ENCODE measurements around the gene MCFD2. TPM values are rescaled to one million over a fixed set of nuclear protein-coding genes. Genes with fewer than 3 reads are reported as not detected.
A peak's percentile ranks its signal among the peaks of the same experiment; 100 is the strongest.

The MCFD2 gene
- polyA plus RNA-seq (77.7 to 132 TPM (median 79.3 TPM) in 3 replicates), polyA minus RNA-seq (67.9 to 134 TPM (median 90.8 TPM) in 3 replicates)
- polyA plus RNA-seq (2011; ENCODE audit: low read depth) = 37.1 TPM
- polyA plus RNA-seq (2011; cell fraction: cytosol; rRNA removed) = 47.2 and 86.9 TPM in 2 replicates
- polyA plus RNA-seq (2011; cell fraction: nucleus; rRNA removed) = 66.7 and 79.6 TPM in 2 replicates
- polyA plus RNA-seq (2012; ENCODE audit: low replicate concordance) = 32.9 and 72.5 TPM in 2 replicates
- 61.0 TPM for polyA minus RNA-seq (2011; cell fraction: cytosol; rRNA and poly(A)+ RNA removed)
- polyA minus RNA-seq (2011; cell fraction: nucleus; rRNA and poly(A)+ RNA removed) = 59.9 and 90.0 TPM in 2 replicates

- no peak for TF ChIP-seq CTCF (optimal IDR thresholded peaks at IDR 0.05 in 1 of 3, IDR thresholded peaks at IDR 0.05 in 1 of 3, conservative IDR thresholded peaks at IDR 0.05 in 1 of 3; ENCODE audit: extremely low read depth in 1 of 3, insufficient read depth in 2 of 3, low read length in 3 of 3)
- no peak for TF ChIP-seq EZH2 (IDR thresholded peaks at IDR 0.05; ENCODE audit: low read length)
- Histone ChIP-seq H3K27ac (ENCODE audit: control insufficient read depth, insufficient read depth, low read length) (peak within 1 kb of the TSS; percentile 88), H2AFZ (ENCODE audit: control insufficient read depth, low read length) (peak within 1 kb of the TSS; percentile 97), H3K27me3 (ENCODE audit: control insufficient read depth, extremely low read depth, insufficient read depth, low read length) (no peaks in the 10 kb centered on the region), H3K9me1 (ENCODE audit: control insufficient read depth, extremely low read depth, insufficient read depth, low read length) (peaks cover 6% of the 10 kb centered on the region), H3K4me2 (ENCODE audit: control insufficient read depth, extremely low read depth, insufficient read depth, low read depth, low read length) (peak within 1 kb of the TSS; percentile 97), H3K9me3 (ENCODE audit: control insufficient read depth, low read depth, low read length) (no peaks in the 10 kb centered on the region), H4K20me1 (ENCODE audit: control insufficient read depth, extremely low read depth, insufficient read depth, low read length) (peaks cover 6% of the 10 kb centered on the region), H3K9ac (ENCODE audit: control insufficient read depth, extremely low read depth, insufficient read depth, low read length) (peak within 1 kb of the TSS; percentile 90), H3K36me3 (ENCODE audit: control insufficient read depth in 2 of 2, extremely low read depth in 1 of 2, insufficient read depth in 2 of 2, low read length in 2 of 2) (peaks cover 7 to 14% of the 10 kb centered on the region in 2 experiments), H3K79me2 (ENCODE audit: control insufficient read depth, insufficient read depth, low read length) (peaks cover 51% of the 10 kb centered on the region), H3K4me1 (ENCODE audit: control insufficient read depth, extremely low read depth, insufficient read depth, low read length) (peaks cover 24% of the 10 kb centered on the region), H3K4me3 (ENCODE audit: control insufficient read depth in 2 of 3, extremely low read depth in 1 of 3, insufficient read depth in 2 of 3, low read depth in 1 of 3, low read length in 3 of 3) (peak within 1 kb of the TSS; percentile 73 to 97 (median 94))
- no peak for FAIRE-seq
- no peak for DNase-seq (ENCODE audit: low read depth, low spot score)
- dilution Hi-C loops (cut with MboI; ENCODE audit: extremely low pct_ligation_motif_present, low sequenced_read_pairs) = no loop called here
Measured at GRCh38 chr2:46915281-46915810, at the start of gene MCFD2. TSS of gene MCFD2 (minus strand) at chr2:46915806. CDS start at chr2:46909171, 6,635 bp downstream.

GRCh38 chr2:46964835-46965560 is 49.4 kb upstream of the MCFD2 start:
- Histone ChIP-seq H3K27me3 (ENCODE audit: control insufficient read depth, extremely low read depth, insufficient read depth, low read length) (no peaks in the 10 kb centered on the region), H3K79me2 (ENCODE audit: control insufficient read depth, insufficient read depth, low read length) (no peaks in the 10 kb centered on the region), H2AFZ (ENCODE audit: control insufficient read depth, low read length) (no peak overlapping the region), H3K9me1 (ENCODE audit: control insufficient read depth, extremely low read depth, insufficient read depth, low read length) (no peaks in the 10 kb centered on the region), H3K9ac (ENCODE audit: control insufficient read depth, extremely low read depth, insufficient read depth, low read length) (no peak overlapping the region), H3K4me2 (ENCODE audit: control insufficient read depth, extremely low read depth, insufficient read depth, low read depth, low read length) (peak overlapping the region; percentile 58), H3K4me1 (ENCODE audit: control insufficient read depth, extremely low read depth, insufficient read depth, low read length) (peaks cover 48% of the 10 kb centered on the region), H3K9me3 (ENCODE audit: control insufficient read depth, low read depth, low read length) (no peaks in the 10 kb centered on the region), H3K36me3 (ENCODE audit: control insufficient read depth in 2 of 2, extremely low read depth in 1 of 2, insufficient read depth in 2 of 2, low read length in 2 of 2) (peaks cover 2 to 3% of the 10 kb centered on the region in 2 experiments), H3K27ac (ENCODE audit: control insufficient read depth, insufficient read depth, low read length) (peak overlapping the region; percentile 29), H3K4me3 (ENCODE audit: control insufficient read depth in 2 of 3, extremely low read depth in 1 of 3, insufficient read depth in 2 of 3, low read depth in 1 of 3, low read length in 3 of 3) (no peak overlapping the region), H4K20me1 (ENCODE audit: control insufficient read depth, extremely low read depth, insufficient read depth, low read length) (no peaks in the 10 kb centered on the region)
- dilution Hi-C loops (cut with MboI; ENCODE audit: extremely low pct_ligation_motif_present, low sequenced_read_pairs) = no loop called here
- FAIRE-seq = peak; percentile 29
- no peak for DNase-seq (ENCODE audit: low read depth, low spot score)
- TF ChIP-seq EZH2 (IDR thresholded peaks at IDR 0.05; ENCODE audit: low read length) = no peak
